GM21360 (cell line): Measurements from ENCODE around the gene PRADC1.
A peak's percentile ranks its signal among the peaks of the same experiment; 100 is the strongest.
"Not testable (repeated sequence)": the region's sequence is repeated elsewhere in the genome, so short reads cannot be mapped to it uniquely, and the experiment has no call there.

Experiments
- ATAC-seq: cut with Tn5 transposase; IDR thresholded peaks from one replicate; pipeline ENCODE4 v1.9.1; 2021; ENCODE audit warnings: mild to moderate bottlenecking, moderate library complexity; ENCODE audit not compliant: unreplicated experiment

PRADC1 gene

DNA sequence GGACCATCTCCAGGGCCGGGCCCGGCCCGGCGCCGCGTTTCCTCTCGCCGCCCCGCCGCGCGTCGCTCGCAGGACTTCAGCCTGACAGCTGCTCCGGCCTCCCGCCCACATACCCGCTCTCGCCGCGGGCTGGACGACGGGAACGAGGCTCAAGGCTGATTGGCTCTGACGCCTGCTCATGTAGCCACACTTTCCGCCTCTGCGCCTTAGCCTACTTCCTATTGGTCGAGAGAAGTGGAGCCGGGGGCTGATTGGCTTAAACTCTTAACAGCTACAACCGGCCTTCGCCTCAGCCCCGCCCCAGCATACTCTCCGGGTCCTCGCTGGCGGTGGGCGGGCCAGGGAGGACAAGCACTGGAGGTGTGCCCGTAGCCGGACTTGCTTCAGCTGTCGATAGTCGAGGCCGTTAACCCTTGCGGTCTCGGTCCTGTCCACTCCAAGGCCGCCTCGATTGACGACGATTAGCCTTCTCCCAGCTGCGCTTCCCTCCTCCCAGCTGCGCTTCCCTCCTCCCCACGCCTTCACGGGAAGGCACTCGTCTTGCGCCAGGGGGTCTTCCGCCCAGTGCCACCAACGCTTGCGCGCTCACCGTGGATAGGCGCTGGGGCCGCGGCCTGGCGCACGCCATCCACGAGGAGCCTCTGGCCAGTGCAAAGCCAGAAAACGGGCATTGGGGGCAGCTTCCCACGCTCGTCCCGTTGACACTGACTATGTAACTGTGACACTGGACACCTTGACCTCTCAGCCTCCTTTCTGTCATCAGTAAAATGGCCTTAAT is at the start of gene PRADC1:
Gene PRADC1 (minus strand): TSS at position 86 of the 778 bp plus-strand sequence. CDS start 79 bp downstream, at position 7.
- peak; percentile 89 for ATAC-seq

GRCh38 chr2:73281244-73281643 is 48.2 kb upstream of the PRADC1 start:
- ATAC-seq: no peak

- no peak for ATAC-seq
These were observed 46.8 kb upstream of the PRADC1 start for GRCh38 chr2:73279852-73280251.

DNA sequence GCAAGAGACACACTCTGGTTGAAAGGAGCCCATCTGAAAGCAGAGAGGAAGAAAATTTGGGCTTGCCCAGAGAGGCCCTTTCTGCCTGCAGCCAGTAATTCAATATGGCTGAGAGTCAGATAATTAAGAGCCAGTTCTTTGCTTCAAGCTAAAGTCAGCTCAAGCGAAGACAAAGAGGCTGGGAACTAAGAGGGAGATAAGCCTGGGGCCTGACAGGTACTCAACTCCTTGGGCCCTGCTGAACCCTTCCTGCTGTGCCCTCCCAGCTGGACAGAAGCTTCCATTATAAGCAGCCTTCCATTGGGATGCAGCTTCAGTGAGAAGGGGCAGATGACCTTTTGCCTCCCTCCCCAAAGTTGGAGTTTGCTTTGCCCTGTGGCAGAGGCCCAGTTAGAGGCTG is 39.2 kb upstream of the PRADC1 start:
- ATAC-seq: no peak

DNA sequence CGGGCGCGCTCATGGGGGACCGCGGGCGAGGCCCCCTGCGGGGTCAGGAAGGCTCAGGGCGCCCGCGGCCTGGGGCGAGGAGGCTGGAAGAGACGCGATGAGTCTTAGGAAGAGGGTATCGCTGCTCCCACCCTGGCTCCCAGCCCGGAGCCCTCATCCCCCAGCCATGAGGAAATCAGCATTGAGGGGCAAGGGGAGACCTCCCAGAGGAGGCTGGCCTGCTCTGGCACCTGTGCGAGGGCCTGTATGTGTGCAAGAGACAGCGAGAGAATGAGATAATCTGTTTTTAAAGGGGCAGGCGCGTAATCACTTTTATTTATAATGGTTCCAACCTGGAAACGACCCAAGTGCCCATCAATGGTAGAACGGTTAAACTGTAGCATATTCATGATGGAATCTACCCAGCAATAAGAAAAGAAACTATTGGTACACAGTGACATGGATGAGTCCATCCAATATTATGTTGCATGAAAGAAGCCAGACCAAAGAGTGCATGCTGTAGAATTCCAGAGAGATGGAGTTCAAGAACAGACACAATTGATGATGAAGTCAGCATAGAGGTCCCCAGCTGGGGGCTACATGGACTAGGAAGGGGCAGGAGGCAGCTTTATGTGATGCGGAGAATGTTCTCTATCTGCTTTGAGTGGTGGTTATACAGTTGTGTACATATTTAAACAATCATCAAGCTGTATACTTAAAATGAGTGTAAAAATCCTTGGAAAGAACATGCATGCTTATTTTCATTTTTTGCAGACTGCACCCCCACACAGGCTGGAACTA is 36.8 kb upstream of the PRADC1 start:
- ATAC-seq: no peak

- ATAC-seq: no peak
These were observed 36.0 kb upstream of the PRADC1 start for GRCh38 chr2:73268830-73269685.

- no peak for ATAC-seq
These were observed 35.4 kb upstream of the PRADC1 start for GRCh38 chr2:73268366-73268829.

DNA sequence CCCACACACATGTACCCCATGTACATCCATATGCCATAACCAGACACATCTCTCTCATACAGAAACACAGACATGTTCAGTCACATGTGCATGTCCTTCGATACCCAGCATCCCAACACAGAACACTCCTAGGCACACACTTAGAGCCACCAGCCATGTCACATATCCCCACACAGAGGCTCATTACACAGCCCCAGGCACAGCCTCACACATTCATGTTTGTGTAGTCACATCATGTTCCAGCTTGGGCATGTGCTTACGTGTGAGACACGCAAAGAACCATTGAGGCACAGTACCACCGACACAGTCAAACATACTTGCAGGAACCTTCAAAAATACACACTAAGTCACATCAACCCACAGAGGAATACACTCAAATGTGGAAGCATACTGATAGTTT is 34.0 kb upstream of the PRADC1 start:
- ATAC-seq: no peak

DNA sequence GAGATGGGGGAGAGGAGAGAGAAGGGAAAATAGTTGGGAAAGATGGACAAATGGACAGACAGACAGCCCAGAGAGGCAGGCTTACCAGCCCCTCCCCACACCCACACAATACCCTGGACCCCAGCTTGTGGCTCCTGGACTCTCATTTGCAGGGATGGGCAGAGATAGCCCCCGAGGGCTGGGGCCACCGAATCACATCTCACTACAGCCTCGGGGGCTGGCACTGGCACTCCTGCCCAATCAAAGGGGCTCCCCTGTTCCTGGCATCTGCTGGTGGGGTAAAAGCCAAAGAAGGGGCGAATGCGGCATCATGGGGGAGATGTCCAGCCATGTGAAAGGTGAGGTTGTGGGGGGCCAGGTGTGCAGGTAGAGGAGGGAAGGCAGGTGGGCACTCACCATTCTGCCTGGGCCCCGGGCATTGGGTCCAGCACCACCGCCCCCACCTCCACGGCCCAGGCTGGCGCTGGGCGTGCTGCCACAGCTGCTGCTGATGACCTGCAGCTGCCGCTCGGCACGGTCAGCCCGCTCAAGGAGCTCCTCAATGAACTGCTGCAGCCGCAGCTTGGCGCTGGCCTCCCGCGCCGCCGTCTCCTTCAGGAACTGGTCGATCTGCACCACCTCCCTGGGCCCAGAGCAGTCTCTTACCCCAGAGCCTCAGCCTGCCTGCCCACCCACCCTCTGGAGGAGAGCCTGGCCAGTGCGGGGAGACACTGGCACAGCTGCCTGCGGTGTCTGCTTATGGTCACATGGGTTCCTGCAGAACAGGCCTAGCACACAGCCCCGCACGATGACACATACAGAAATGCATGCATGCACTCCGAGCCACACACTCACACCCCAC is 33.2 kb upstream of the PRADC1 start:
- ATAC-seq: no peak

DNA sequence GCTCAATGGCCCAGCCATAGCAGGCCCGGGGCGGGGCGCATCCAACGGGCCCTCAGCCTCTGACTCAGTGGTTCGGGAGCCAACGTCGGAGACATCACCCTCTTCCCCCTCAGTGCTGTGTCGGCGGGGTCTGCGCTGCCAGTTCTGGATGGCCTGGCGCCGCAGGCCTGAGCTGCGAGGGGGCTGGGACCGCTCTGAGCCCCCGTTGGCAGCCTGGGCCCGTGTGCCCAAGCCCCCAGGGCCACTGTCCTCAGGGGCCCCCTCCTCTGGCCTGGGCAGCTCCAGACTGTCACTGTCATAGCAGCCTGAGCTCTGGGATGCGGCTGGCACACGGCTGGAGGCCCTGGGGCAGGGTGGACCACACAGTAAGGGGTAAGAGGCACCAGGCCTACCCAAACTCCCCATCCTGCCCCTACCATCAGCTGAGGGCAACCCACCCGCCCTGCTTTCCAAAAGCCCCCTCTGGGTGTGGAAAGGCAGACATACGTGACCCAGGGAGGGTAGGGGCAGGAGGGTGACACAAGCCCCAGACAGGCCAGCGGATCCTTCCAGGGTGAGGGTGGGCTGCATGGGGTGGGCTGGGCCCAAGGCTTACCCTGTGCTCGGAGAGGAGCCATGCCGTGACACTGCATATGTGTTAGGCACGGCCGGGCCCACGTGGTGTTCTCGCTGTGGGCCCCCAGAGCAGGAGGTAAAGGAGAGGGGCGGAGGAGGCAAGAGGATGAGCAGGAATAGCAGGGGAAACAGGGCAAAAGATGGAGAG is 32.4 kb upstream of the PRADC1 start:
- no peak for ATAC-seq

GRCh38 chr2:73264783-73265182 is 31.7 kb upstream of the PRADC1 start:
- no peak for ATAC-seq

DNA sequence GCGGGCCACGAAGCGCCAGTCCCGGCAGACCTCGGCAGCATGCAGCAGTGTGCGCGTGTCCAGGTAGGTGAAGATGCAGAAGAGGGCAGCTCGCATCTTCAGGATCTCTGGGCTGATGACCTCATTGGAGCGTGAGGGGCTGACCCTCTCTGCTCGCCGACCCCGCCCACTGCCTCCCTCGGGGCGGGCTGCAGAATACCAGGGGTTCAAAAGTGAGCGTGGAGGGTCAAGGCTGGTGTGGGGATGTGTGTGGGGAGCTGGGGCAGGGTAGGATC is 31.2 kb upstream of the PRADC1 start:
- no peak for ATAC-seq

GRCh38 chr2:73263540-73264331 is 30.7 kb upstream of the PRADC1 start:
- ATAC-seq: no peak

DNA sequence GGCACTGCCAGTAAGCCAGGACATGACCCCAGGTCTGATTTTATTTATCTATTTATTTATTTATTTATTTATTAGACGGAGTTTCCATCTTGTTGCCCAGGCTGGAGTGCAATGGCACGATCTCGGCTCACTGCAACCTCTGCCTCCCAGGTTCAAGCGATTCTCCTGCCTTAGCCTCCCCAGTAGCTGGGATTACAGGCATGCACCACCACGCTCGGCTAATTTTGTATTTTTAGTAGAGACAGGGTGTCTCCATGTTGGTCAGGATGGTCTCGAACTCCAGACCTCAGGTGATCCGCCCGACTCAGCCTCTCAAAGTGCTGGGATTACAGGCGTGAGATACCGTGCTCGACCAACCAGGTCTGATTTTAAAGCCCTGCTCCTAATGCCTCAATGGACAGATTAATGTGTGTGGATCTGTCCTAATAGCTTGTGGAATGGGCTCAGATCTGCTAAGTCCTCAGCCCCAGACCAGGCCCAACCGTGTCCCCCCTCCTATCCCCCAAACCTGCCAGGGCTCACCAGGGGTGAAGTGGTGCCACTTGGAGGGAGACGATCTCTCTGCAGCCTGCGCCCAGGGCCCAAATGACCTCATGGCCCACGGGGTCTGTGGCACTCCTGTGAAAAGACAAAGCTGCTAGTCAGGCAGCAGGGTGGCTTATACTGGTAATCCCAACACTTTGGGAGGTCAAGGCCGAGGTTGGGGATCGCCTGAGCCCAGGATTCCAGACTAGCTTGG is 29.8 kb upstream of the PRADC1 start:
- not testable (repeated sequence) for ATAC-seq

- no peak for ATAC-seq
These were observed 29.1 kb upstream of the PRADC1 start for GRCh38 chr2:73262108-73262651.

DNA sequence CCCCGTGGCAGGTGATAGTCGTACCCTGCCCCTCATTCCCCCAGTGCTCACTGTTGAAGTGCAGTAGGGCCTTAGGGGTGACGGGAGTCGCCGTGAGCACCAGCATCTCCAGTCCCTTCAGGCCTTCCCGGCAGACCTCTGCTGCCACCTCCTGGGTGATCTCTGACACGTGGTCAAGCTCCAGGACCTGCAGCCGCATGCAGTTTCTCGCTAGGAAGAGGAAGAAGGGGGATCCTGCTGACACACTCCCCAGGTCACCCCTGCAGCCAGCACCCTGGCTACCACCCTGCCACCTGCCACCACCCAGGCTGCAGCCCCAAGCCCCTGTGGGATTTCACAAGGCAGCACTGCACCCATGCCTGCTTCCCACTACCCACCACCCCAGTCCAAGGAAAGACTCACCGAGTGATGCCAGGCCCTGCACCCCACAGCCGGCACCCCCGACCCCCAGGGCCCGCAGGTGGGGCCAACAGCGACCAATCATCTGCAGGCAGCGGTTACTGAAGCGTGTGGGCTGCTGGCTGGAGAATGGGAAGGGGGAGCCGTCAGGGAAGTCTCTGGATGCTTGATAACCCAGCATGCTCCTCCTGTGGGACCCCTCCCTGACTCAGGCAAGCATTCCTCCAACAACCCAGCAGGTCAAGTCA is 27.4 kb upstream of the PRADC1 start:
- ATAC-seq: no peak

- no peak for ATAC-seq
These were observed 26.8 kb upstream of the PRADC1 start for GRCh38 chr2:73259704-73260337.
